WTC11 (cell line): ENCODE results near the gene TCF7L2. TPM values are rescaled to one million over a fixed set of nuclear protein-coding genes. Genes with fewer than 3 reads are reported as not detected.

Source experiments
- ATAC-seq: fragments of 200-7000 bp; cut with Tn5 transposase; 2 replicates; pipeline ENCODE4 v1.10.0; 2021; ENCODE audit warnings: mild to moderate bottlenecking, moderate library complexity
- CTCF ChIA-PET: fragments of 300-600 bp; sonication (Branson Sonifier 250); formaldehyde crosslinking; loops from one replicate; lab custom pipeline; 2021; ENCODE audit warnings: antibody characterized with exemption; lab: Charles Lee
- POLR2A ChIA-PET: fragments of 350-600 bp; sonication (Branson Sonifier 250); formaldehyde crosslinking; loops from one replicate; lab custom pipeline; 2021; ENCODE audit warnings: antibody characterized with exemption; lab: Charles Lee
- DNase-seq: peaks from one replicate; pipeline ENCODE4 v3.0.0; 2021; ENCODE audit warnings: low spot score
- H3K27ac Mint-ChIP-seq: 2 replicates; pipeline ENCODE4 v1.8.0; 2021; ENCODE audit warnings: mixed read lengths
- H3K27me3 Mint-ChIP-seq: 2 replicates; pipeline ENCODE4 v1.8.0; 2021; ENCODE audit warnings: low read depth, mild to moderate bottlenecking, moderate library complexity, mixed read lengths
- H3K36me3 Mint-ChIP-seq: 2 replicates; pipeline ENCODE4 v1.8.0; 2021; ENCODE audit warnings: mixed read lengths
- H3K4me1 Mint-ChIP-seq: 2 replicates; pipeline ENCODE4 v1.8.0; 2022; ENCODE audit warnings: mixed read lengths
- H3K4me3 Mint-ChIP-seq: 2 replicates; pipeline ENCODE4 v1.8.0; 2021; ENCODE audit warnings: mild to moderate bottlenecking, moderate library complexity, mixed read lengths
- H3K9me3 Mint-ChIP-seq: 2 replicates; pipeline ENCODE4 v1.8.0; 2021; ENCODE audit warnings: mixed read lengths
- CREM ChIP-seq: sonication (generic); formaldehyde crosslinking; IDR thresholded peaks from 2 replicates; pipeline ENCODE4 v1.8.1; 2022; ENCODE audit warnings: mild to moderate bottlenecking, missing genetic modification reagents, moderate library complexity
- ESRRA ChIP-seq: sonication (generic); formaldehyde crosslinking; IDR thresholded peaks from 2 replicates; pipeline ENCODE4 v1.8.1; 2022; ENCODE audit warnings: mild to moderate bottlenecking, missing genetic modification reagents, borderline replicate concordance
- JUN ChIP-seq: sonication (generic); formaldehyde crosslinking; IDR thresholded peaks from 2 replicates; pipeline ENCODE4 v1.8.0; 2023; ENCODE audit warnings: mild to moderate bottlenecking, missing genetic modification reagents
- MXD4 ChIP-seq: fragments of 250-450 bp; sonication (Bioruptor Pico); IDR thresholded peaks from 2 replicates; pipeline ENCODE4 v1.8.0; 2021; ENCODE audit warnings: mild to moderate bottlenecking, moderate library complexity, borderline replicate concordance
- MYBL2 ChIP-seq: sonication (generic); formaldehyde crosslinking; IDR thresholded peaks from 2 replicates; pipeline ENCODE4 v1.8.1; 2023; ENCODE audit warnings: mild to moderate bottlenecking, moderate library complexity, missing genetic modification reagents
- NR1H2 ChIP-seq: sonication (generic); formaldehyde crosslinking; IDR thresholded peaks from 2 replicates; pipeline ENCODE4 v1.9.0; 2021; ENCODE audit warnings: mild to moderate bottlenecking, moderate library complexity, missing genetic modification reagents
- NR2C2 ChIP-seq: sonication (generic); formaldehyde crosslinking; IDR thresholded peaks from 2 replicates; pipeline ENCODE4 v1.8.0; 2022; ENCODE audit warnings: mild to moderate bottlenecking, missing genetic modification reagents
- OVOL2 ChIP-seq: fragments of 250-450 bp; sonication (Bioruptor Pico); IDR thresholded peaks from 2 replicates; pipeline ENCODE4 v1.9.0; 2021; ENCODE audit warnings: mild to moderate bottlenecking, borderline replicate concordance
- SMAD3 ChIP-seq: sonication (generic); formaldehyde crosslinking; IDR thresholded peaks from 2 replicates; pipeline ENCODE4 v1.8.0; 2022; ENCODE audit warnings: missing genetic modification reagents, mild to moderate bottlenecking, borderline replicate concordance
- SOX15 ChIP-seq: fragments of 250-450 bp; sonication (Bioruptor Pico); IDR thresholded peaks from 2 replicates; pipeline ENCODE4 v1.9.0; 2021; ENCODE audit warnings: mild to moderate bottlenecking
- SP1 ChIP-seq: sonication (generic); formaldehyde crosslinking; conservative IDR thresholded peaks from 2 replicates; pipeline ENCODE4 v1.8.1; 2022; ENCODE audit warnings: missing genetic modification reagents
- ZNF138 ChIP-seq: sonication (generic); formaldehyde crosslinking; conservative IDR thresholded peaks from 2 replicates; pipeline ENCODE4 v1.8.1; 2022; ENCODE audit warnings: mild to moderate bottlenecking, moderate library complexity, missing genetic modification reagents
- ZNF317 ChIP-seq: sonication (generic); formaldehyde crosslinking; IDR thresholded peaks from 2 replicates; pipeline ENCODE4 v1.8.1; 2023; ENCODE audit warnings: low read depth, mild to moderate bottlenecking, moderate library complexity, missing genetic modification reagents, borderline replicate concordance
- ZNF396 ChIP-seq: fragments of 250-450 bp; sonication (Bioruptor Pico); IDR thresholded peaks from 2 replicates; pipeline ENCODE4 v1.8.0; 2021; ENCODE audit warnings: mild to moderate bottlenecking, moderate library complexity, borderline replicate concordance
- total RNA-seq: library from RNA; stranded (reverse); gene quantifications from 3 replicates; pipeline ENCODE4 v1.2.3, GENCODE V29; 2021
- TF ChIP-seq, protein P1 (sequence below): sonication (generic); formaldehyde crosslinking; IDR thresholded peaks from 2 replicates; pipeline ENCODE4 v1.8.1; 2023; ENCODE audit warnings: mild to moderate bottlenecking, missing genetic modification reagents
- TF ChIP-seq, protein P2 (sequence below): sonication (generic); formaldehyde crosslinking; IDR thresholded peaks from 2 replicates; pipeline ENCODE4 v1.8.0; 2022; ENCODE audit warnings: mild to moderate bottlenecking, missing genetic modification reagents
- TF ChIP-seq, protein P3 (sequence below): fragments of 250-450 bp; sonication (Bioruptor Pico); IDR thresholded peaks from 2 replicates; pipeline ENCODE4 v1.9.0; 2021; ENCODE audit warnings: mild to moderate bottlenecking, borderline replicate concordance
- TF ChIP-seq, protein P4 (sequence below): sonication (generic); formaldehyde crosslinking; IDR thresholded peaks from 2 replicates; pipeline ENCODE4 v1.8.1; 2023; ENCODE audit warnings: mild to moderate bottlenecking, missing genetic modification reagents, moderate library complexity
- TF ChIP-seq, protein P5 (sequence below): fragments of 250-450 bp; sonication (Bioruptor Pico); IDR thresholded peaks from 2 replicates; pipeline ENCODE4 v2.1.2; 2022; ENCODE audit warnings: mild to moderate bottlenecking, moderate library complexity
- TF ChIP-seq, protein P6 (sequence below): fragments of 250-450 bp; sonication (Bioruptor Pico); IDR thresholded peaks from 2 replicates; pipeline ENCODE4 v1.9.0; 2021; ENCODE audit warnings: mild to moderate bottlenecking
- TF ChIP-seq, protein P7 (sequence below): sonication (generic); formaldehyde crosslinking; IDR thresholded peaks from 2 replicates; pipeline ENCODE4 v1.8.0; 2022; ENCODE audit warnings: mild to moderate bottlenecking, missing genetic modification reagents

Gene TCF7L2
- total RNA-seq, 1 experiment from 2014 or later = 44.5 TPM

DNA sequence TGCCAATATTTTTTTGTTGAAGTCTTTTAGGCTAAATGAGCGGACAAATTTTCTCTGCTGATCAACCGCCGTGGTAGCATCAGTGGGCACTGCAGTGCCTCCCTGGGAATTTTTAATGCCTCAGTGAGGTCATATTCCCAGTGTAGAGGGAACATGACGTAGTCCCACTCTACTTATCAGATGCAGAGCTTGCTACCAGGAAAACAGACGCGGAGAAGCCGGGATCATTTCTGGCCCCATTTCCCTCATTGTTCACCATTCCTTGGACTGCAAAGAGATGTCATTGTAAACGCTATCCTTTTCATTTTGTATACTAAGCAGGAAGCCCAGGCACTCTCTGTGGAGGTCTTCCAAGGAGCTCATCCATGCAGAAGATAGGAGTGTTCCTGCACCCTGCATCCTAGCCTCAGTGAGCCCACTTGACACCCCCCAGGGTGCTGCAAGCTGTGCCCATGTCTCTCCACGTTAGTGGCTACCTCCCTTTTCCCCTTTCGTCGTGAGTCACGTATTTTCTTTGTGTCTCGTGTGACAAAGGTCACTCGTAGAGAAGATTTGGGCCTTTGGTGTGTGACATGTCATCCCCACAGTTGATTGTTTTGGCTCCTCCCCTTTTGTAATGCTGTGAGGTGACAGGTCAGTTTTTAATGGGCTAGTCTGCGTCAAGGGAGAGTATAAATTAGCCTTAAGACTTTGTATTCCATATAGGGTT is 145.5 kb downstream of the TCF7L2 start:
- CTCF ChIA-PET = interaction anchor here (0.5 to 0.9 kb wide), 3 partner anchors 17 to 108 kb away, joined by 3 to 5 read pairs (median 3); no protein-coding TSS in a partner anchor
- Mint-ChIP-seq H3K36me3 (peaks cover 27% of the 10 kb centered on the region), H3K4me3 (no peak overlapping the region), H3K4me1 (peaks cover 49% of the 10 kb centered on the region), H3K9me3 (no peaks in the 10 kb centered on the region), H3K27me3 (no peaks in the 10 kb centered on the region), H3K27ac (peak overlapping the region; percentile 67)
- ATAC-seq = no peak
- no peak for TF ChIP-seq ESRRA (CRISPR knock-in tag)
- TF ChIP-seq, protein P1, sequence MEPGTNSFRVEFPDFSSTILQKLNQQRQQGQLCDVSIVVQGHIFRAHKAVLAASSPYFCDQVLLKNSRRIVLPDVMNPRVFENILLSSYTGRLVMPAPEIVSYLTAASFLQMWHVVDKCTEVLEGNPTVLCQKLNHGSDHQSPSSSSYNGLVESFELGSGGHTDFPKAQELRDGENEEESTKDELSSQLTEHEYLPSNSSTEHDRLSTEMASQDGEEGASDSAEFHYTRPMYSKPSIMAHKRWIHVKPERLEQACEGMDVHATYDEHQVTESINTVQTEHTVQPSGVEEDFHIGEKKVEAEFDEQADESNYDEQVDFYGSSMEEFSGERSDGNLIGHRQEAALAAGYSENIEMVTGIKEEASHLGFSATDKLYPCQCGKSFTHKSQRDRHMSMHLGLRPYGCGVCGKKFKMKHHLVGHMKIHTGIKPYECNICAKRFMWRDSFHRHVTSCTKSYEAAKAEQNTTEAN (CRISPR knock-in tag) = no peak
- no peak for TF ChIP-seq MXD4 (CRISPR knock-in tag)
- TF ChIP-seq, protein P2, sequence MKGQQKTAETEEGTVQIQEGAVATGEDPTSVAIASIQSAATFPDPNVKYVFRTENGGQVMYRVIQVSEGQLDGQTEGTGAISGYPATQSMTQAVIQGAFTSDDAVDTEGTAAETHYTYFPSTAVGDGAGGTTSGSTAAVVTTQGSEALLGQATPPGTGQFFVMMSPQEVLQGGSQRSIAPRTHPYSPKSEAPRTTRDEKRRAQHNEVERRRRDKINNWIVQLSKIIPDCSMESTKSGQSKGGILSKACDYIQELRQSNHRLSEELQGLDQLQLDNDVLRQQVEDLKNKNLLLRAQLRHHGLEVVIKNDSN = no peak
- TF ChIP-seq ZNF138 (CRISPR knock-in tag) = no peak
- no peak for TF ChIP-seq OVOL2 (CRISPR knock-in tag)
- TF ChIP-seq, protein P3, sequence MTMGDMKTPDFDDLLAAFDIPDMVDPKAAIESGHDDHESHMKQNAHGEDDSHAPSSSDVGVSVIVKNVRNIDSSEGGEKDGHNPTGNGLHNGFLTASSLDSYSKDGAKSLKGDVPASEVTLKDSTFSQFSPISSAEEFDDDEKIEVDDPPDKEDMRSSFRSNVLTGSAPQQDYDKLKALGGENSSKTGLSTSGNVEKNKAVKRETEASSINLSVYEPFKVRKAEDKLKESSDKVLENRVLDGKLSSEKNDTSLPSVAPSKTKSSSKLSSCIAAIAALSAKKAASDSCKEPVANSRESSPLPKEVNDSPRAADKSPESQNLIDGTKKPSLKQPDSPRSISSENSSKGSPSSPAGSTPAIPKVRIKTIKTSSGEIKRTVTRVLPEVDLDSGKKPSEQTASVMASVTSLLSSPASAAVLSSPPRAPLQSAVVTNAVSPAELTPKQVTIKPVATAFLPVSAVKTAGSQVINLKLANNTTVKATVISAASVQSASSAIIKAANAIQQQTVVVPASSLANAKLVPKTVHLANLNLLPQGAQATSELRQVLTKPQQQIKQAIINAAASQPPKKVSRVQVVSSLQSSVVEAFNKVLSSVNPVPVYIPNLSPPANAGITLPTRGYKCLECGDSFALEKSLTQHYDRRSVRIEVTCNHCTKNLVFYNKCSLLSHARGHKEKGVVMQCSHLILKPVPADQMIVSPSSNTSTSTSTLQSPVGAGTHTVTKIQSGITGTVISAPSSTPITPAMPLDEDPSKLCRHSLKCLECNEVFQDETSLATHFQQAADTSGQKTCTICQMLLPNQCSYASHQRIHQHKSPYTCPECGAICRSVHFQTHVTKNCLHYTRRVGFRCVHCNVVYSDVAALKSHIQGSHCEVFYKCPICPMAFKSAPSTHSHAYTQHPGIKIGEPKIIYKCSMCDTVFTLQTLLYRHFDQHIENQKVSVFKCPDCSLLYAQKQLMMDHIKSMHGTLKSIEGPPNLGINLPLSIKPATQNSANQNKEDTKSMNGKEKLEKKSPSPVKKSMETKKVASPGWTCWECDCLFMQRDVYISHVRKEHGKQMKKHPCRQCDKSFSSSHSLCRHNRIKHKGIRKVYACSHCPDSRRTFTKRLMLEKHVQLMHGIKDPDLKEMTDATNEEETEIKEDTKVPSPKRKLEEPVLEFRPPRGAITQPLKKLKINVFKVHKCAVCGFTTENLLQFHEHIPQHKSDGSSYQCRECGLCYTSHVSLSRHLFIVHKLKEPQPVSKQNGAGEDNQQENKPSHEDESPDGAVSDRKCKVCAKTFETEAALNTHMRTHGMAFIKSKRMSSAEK (CRISPR knock-in tag) = no peak
- TF ChIP-seq, all 79 proteins: peak for 0
- POLR2A ChIA-PET = no interaction called here
- no peak for DNase-seq

DNA sequence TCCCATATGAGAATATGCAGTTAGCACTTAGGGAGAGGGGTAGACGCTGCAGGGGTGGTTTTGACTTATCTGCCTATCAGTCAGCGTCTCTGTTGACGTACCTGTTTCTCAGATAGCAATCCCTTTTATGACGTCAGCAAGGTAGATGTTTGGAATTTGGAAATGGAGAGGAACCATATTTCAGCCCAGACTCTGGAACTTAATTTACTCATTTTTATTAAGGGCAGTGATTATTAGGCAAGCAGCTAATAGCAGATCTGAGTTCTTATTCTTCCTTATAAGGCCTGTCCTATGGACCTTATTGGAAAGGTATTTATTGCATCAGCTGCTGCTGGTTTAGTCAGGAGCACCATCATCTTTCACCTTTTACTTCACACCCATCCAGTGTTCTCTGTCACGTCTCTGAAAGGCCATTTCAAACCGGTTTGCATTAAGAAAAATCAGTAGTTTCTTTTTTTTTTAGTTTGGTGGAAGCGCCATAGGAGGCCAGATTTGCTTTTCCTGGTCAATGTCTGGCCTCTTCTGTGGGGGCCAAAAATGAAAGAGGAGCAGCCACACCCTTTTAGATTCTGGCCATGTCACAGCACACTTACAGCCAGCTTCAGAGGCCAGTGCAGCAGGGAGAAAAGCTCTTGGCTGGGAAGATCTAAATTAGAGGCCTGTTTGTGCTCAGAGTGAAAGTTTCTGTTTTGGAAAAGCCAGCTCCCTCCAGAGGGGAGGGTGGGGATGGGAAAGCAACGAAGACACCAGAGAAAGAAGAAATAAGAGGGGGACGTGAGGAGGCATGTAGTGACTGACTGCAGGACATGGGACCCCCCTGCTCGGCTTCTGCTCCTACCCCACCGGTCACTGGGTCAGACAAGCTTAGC is 146.3 kb downstream of the TCF7L2 start:
- Mint-ChIP-seq H3K4me1 (peaks cover 49% of the 10 kb centered on the region), H3K4me3 (no peak overlapping the region), H3K27ac (peak overlapping the region; percentile 57), H3K27me3 (no peaks in the 10 kb centered on the region), H3K9me3 (no peaks in the 10 kb centered on the region), H3K36me3 (peaks cover 29% of the 10 kb centered on the region)
- DNase-seq (no peak), ATAC-seq (no peak)
- ChIA-PET CTCF (interaction anchor here (0.6 to 0.9 kb wide), 2 partner anchors 17 to 31 kb away, joined by 3 to 5 read pairs; no protein-coding TSS in a partner anchor), POLR2A (interaction anchor here (0.9 kb wide), 1 partner anchor 11 kb away, joined by 3 read pairs; no protein-coding TSS in a partner anchor)
- TF ChIP-seq SMAD3 (CRISPR knock-in tag) = no peak
- TF ChIP-seq JUN (CRISPR knock-in tag) = no peak
- no peak for TF ChIP-seq ZNF396 (CRISPR knock-in tag)
- TF ChIP-seq SOX15 = no peak
- no peak for TF ChIP-seq NR2C2 (CRISPR knock-in tag)
- TF ChIP-seq, protein P4, sequence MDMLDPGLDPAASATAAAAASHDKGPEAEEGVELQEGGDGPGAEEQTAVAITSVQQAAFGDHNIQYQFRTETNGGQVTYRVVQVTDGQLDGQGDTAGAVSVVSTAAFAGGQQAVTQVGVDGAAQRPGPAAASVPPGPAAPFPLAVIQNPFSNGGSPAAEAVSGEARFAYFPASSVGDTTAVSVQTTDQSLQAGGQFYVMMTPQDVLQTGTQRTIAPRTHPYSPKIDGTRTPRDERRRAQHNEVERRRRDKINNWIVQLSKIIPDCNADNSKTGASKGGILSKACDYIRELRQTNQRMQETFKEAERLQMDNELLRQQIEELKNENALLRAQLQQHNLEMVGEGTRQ (CRISPR knock-in tag) = no peak
- TF ChIP-seq, protein P5, sequence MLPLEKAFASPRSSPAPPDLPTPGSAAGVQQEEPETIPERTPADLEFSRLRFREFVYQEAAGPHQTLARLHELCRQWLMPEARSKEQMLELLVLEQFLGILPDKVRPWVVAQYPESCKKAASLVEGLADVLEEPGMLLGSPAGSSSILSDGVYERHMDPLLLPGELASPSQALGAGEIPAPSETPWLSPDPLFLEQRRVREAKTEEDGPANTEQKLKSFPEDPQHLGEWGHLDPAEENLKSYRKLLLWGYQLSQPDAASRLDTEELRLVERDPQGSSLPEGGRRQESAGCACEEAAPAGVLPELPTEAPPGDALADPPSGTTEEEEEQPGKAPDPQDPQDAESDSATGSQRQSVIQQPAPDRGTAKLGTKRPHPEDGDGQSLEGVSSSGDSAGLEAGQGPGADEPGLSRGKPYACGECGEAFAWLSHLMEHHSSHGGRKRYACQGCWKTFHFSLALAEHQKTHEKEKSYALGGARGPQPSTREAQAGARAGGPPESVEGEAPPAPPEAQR = no peak
- TF ChIP-seq, protein P6, sequence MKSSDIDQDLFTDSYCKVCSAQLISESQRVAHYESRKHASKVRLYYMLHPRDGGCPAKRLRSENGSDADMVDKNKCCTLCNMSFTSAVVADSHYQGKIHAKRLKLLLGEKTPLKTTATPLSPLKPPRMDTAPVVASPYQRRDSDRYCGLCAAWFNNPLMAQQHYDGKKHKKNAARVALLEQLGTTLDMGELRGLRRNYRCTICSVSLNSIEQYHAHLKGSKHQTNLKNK (CRISPR knock-in tag) = no peak
- TF ChIP-seq CREM (CRISPR knock-in tag) = no peak
- TF ChIP-seq NR1H2 (CRISPR knock-in tag) = no peak
- no peak for TF ChIP-seq MYBL2 (CRISPR knock-in tag)
- TF ChIP-seq ZNF317 (CRISPR knock-in tag) = no peak
- TF ChIP-seq, protein P7, sequence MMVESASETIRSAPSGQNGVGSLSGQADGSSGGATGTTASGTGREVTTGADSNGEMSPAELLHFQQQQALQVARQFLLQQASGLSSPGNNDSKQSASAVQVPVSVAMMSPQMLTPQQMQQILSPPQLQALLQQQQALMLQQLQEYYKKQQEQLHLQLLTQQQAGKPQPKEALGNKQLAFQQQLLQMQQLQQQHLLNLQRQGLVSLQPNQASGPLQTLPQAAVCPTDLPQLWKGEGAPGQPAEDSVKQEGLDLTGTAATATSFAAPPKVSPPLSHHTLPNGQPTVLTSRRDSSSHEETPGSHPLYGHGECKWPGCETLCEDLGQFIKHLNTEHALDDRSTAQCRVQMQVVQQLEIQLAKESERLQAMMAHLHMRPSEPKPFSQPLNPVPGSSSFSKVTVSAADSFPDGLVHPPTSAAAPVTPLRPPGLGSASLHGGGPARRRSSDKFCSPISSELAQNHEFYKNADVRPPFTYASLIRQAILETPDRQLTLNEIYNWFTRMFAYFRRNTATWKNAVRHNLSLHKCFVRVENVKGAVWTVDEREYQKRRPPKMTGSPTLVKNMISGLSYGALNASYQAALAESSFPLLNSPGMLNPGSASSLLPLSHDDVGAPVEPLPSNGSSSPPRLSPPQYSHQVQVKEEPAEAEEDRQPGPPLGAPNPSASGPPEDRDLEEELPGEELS (CRISPR knock-in tag) = no peak
- TF ChIP-seq SP1 (CRISPR knock-in tag) = no peak
